PC-9 (cell line): ENCODE data around the gene CCNY.

Experiments
- CTCF ChIP-seq: fragments of 200-600 bp; sonication (generic); conservative IDR thresholded peaks from 2 replicates; pipeline ENCODE4 v1.6.1; 2017; ENCODE audit warnings: mixed run types, antibody characterized with exemption, mild to moderate bottlenecking, moderate library complexity
- EZH2 ChIP-seq: fragments of 200-600 bp; sonication (generic); IDR thresholded peaks from 2 replicates; pipeline ENCODE4 v1.8.0; 2017; ENCODE audit warnings: antibody characterized with exemption, low read depth

- no peak for TF ChIP-seq CTCF
- no peak for TF ChIP-seq EZH2
Observed at GRCh38 chr10:35400595-35401268, 64.4 kb downstream of the CCNY start.
